ENCODE results near the gene DNAJC24.

The DNAJC24 gene

DNA sequence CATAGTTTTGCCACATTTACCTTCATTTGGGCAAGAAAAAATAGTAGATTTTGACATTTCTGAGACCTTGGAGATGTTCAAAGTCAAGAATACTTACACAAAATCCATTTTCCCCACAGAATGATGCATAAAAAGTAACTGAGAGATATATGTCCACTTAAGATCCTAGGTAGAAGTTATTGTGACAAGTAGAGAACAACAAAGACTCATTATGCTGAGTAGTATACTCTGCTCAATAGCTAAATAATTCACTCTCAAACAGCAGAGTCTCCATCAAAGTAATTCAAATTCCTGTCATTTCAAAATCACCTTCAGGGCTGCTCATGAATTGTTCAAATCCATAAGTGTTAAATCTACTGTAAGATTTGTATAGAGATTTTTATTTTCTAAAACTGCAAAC, 104.4 kb downstream of the DNAJC24 start:
- Histone ChIP-seq H3K4me1 (ENCODE audit: control insufficient read depth in 5 of 5, insufficient read depth in 5 of 5, low read length in 5 of 5) (no peaks in the 10 kb centered on the region), H3K36me3 (ENCODE audit: control insufficient read depth in 5 of 5, insufficient read depth in 5 of 5, low read length in 5 of 5) (no peaks in the 10 kb centered on the region), H3K27me3 (ENCODE audit: control insufficient read depth in 5 of 5, insufficient read depth in 4 of 5, low read length in 5 of 5) (no peaks in the 10 kb centered on the region)

DNA sequence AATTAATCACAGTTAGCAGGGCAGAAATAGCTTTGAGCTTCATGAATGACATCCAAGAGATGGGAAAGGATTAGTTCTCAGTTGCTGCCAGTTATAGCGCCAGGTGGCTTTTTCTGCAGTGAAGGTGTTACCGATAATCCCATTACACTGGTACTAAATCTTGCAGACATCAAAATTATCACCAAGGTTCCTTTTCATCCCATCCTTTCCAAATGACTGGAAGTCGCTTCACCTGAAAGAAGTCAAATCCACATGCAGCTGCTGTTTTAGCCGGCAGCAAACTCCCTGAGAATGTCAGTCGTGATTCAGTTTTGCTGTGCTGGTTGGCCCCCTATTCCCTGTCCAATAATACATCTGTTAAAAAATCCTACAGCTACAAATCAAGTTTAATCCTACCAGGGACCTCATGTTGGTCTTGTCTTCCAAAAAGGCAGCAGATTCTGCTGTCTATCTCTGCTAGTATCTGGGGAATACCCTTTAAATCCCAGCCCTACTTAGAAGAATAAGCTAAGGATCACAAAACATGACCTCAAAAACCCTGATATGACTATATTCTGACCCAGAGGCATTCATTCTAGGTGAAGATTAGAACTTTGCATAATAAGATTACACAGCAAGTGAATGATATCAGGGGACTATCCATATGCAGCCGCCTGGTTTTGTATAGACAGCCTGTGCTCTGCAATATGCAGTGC, 108.0 kb downstream of the DNAJC24 start:
- H3K4me3 ChIP-seq (ENCODE audit: low read depth in 1 of 5, low read length in 5 of 5) = no peak overlapping the region
- H3K4me1 ChIP-seq (ENCODE audit: control insufficient read depth in 5 of 5, insufficient read depth in 5 of 5, low read length in 5 of 5) = no peaks in the 10 kb centered on the region
- H3K27ac ChIP-seq (ENCODE audit: low read depth, low read length) = no peak overlapping the region
- no peak overlapping the region for H3K9ac ChIP-seq (ENCODE audit: low read length in 5 of 5)
- H3K27me3 ChIP-seq (ENCODE audit: control insufficient read depth in 5 of 5, insufficient read depth in 4 of 5, low read length in 5 of 5) = no peaks in the 10 kb centered on the region
- no peaks in the 10 kb centered on the region for H3K36me3 ChIP-seq (ENCODE audit: control insufficient read depth in 5 of 5, insufficient read depth in 5 of 5, low read length in 5 of 5)
- H3K9me3 ChIP-seq (ENCODE audit: control insufficient read depth in 5 of 5, low read length in 5 of 5) = no peaks in the 10 kb centered on the region

More for the DNA sequence above, 104.4 kb downstream of the DNAJC24 start:
- no peak overlapping the region for H3K27ac ChIP-seq (ENCODE audit: low read depth, low read length)
- no peaks in the 10 kb centered on the region for H3K9me3 ChIP-seq (ENCODE audit: control insufficient read depth in 5 of 5, low read length in 5 of 5)
- no peak overlapping the region for H3K4me3 ChIP-seq (ENCODE audit: low read depth in 1 of 5, low read length in 5 of 5)
- H3K9ac ChIP-seq (ENCODE audit: low read length in 5 of 5) = no peak overlapping the region

DNA sequence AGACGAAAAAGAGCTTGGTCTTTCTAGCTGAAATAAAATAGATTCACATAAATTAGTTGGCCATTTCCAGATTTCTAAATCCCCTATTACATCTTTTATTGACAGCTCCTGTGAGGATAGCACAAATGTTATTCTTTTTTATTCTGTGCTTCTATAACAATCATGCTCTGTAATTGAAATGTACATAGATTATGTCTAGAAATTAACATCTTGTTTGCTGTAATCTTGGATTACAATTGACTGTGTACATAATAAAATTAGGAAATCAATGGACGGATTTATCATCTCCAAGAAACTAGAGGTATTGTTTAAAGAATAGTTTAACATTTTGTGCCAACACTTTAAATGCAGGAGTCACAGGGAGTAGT, 108.5 kb downstream of the DNAJC24 start:
- no peaks in the 10 kb centered on the region for H3K27me3 ChIP-seq (ENCODE audit: control insufficient read depth in 5 of 5, insufficient read depth in 4 of 5, low read length in 5 of 5)
- H3K9me3 ChIP-seq (ENCODE audit: control insufficient read depth in 5 of 5, low read length in 5 of 5) = no peaks in the 10 kb centered on the region
- H3K27ac ChIP-seq (ENCODE audit: low read depth, low read length) = no peak overlapping the region
- H3K4me3 ChIP-seq (ENCODE audit: low read depth in 1 of 5, low read length in 5 of 5) = no peak overlapping the region
- H3K4me1 ChIP-seq (ENCODE audit: control insufficient read depth in 5 of 5, insufficient read depth in 5 of 5, low read length in 5 of 5) = no peaks in the 10 kb centered on the region
- no peak overlapping the region for H3K9ac ChIP-seq (ENCODE audit: low read length in 5 of 5)
- no peaks in the 10 kb centered on the region for H3K36me3 ChIP-seq (ENCODE audit: control insufficient read depth in 5 of 5, insufficient read depth in 5 of 5, low read length in 5 of 5)

DNA sequence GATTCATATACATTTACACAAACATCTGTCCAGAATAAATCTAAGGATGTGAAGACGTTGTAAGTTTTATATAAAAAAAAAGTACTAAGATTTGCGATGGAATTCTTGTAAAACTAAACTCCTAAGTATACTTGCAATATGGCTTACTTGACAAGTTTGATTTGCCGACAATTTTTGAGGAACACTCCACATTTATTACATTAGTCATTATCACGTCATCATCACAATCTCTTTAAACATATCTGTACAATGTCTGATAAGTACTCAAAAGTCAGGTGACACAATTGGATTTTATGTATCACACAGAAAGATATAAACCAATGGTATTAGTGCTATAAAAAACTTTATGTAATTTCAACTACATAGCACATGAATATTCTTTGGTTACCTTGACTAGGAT, 109.4 kb downstream of the DNAJC24 start:
- no peaks in the 10 kb centered on the region for H3K4me1 ChIP-seq (ENCODE audit: control insufficient read depth in 5 of 5, insufficient read depth in 5 of 5, low read length in 5 of 5)
- H3K27me3 ChIP-seq (ENCODE audit: control insufficient read depth in 5 of 5, insufficient read depth in 4 of 5, low read length in 5 of 5) = no peaks in the 10 kb centered on the region
- no peaks in the 10 kb centered on the region for H3K9me3 ChIP-seq (ENCODE audit: control insufficient read depth in 5 of 5, low read length in 5 of 5)
- no peak overlapping the region for H3K27ac ChIP-seq (ENCODE audit: low read depth, low read length)
- H3K9ac ChIP-seq (ENCODE audit: low read length in 5 of 5) = no peak overlapping the region
- H3K4me3 ChIP-seq (ENCODE audit: low read depth in 1 of 5, low read length in 5 of 5) = no peak overlapping the region
- no peaks in the 10 kb centered on the region for H3K36me3 ChIP-seq (ENCODE audit: control insufficient read depth in 5 of 5, insufficient read depth in 5 of 5, low read length in 5 of 5)

DNA sequence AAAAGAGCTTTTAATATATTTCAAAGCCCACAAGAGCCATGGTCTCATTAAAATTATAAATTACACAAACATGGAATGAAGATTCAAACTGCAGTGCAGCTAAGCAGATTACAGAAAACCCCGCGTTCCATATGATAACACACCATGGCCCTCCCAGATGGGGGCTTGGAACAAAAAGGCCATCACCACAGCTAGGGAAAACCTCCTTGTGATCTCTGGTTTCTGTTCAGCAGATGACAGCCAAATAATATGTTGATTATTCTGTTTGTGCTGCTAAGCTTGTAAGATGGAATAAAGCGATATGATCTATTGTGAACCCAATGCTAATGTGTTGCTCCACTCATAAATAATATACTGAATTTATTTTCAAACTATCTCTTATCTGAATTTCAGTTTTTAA, 111.3 kb downstream of the DNAJC24 start:
- H3K9ac ChIP-seq (ENCODE audit: low read length in 5 of 5) = no peak overlapping the region
- H3K4me3 ChIP-seq (ENCODE audit: low read depth in 1 of 5, low read length in 5 of 5) = no peak overlapping the region
- H3K27ac ChIP-seq (ENCODE audit: low read depth, low read length) = no peak overlapping the region
- no peaks in the 10 kb centered on the region for H3K9me3 ChIP-seq (ENCODE audit: control insufficient read depth in 5 of 5, low read length in 5 of 5)
- H3K36me3 ChIP-seq (ENCODE audit: control insufficient read depth in 5 of 5, insufficient read depth in 5 of 5, low read length in 5 of 5) = no peaks in the 10 kb centered on the region
- H3K4me1 ChIP-seq (ENCODE audit: control insufficient read depth in 5 of 5, insufficient read depth in 5 of 5, low read length in 5 of 5) = no peaks in the 10 kb centered on the region
- H3K27me3 ChIP-seq (ENCODE audit: control insufficient read depth in 5 of 5, insufficient read depth in 4 of 5, low read length in 5 of 5) = no peaks in the 10 kb centered on the region

Data from subcutaneous abdominal adipose tissue (tissue), 5 donors.